Neural cell (in vitro differentiated cells): ENCODE data around the gene CCNDBP1. TPM values are rescaled to one million over a fixed set of nuclear protein-coding genes. Genes with fewer than 3 reads are reported as not detected.

Source experiments
- H2AFZ ChIP-seq: fragments of 200-600, 300-800 bp; sonication (generic), shearing (Covaris generic); 2 replicates; pipeline ENCODE4 v1.6.0; 2014; ENCODE audit warnings: low read depth, mild to moderate bottlenecking, antibody characterized with exemption, low read length, moderate library complexity
- H3F3A ChIP-seq: fragments of 200-600 bp; shearing (Covaris generic); 2 replicates; pipeline ENCODE4 v1.6.1; 2016; ENCODE audit warnings: mild to moderate bottlenecking, moderate library complexity, mixed read lengths, antibody characterized with exemption, low read length; ENCODE audit not compliant: insufficient read depth, poor library complexity, severe bottlenecking
- H3K27ac ChIP-seq: fragments of 200-600, 300-800 bp; sonication (generic), shearing (Covaris generic); 2 replicates; pipeline ENCODE4 v1.5.1; 2014; ENCODE audit warnings: mild to moderate bottlenecking, low read length, moderate library complexity
- H3K27me3 ChIP-seq: fragments of 300-800, 200-600 bp; sonication (generic), shearing (Covaris generic); 2 replicates; pipeline ENCODE4 v1.6.0; 2014; ENCODE audit warnings: mild to moderate bottlenecking, low read depth, low read length, moderate library complexity; ENCODE audit not compliant: insufficient read depth
- H3K36me3 ChIP-seq: fragments of 300-800, 200-600 bp; sonication (generic), shearing (Covaris generic); 2 replicates; pipeline ENCODE4 v1.5.1; 2014; ENCODE audit warnings: mild to moderate bottlenecking, antibody characterized with exemption, low read length, moderate library complexity; ENCODE audit not compliant: insufficient read depth
- H3K4me2 ChIP-seq: fragments of 300-800, 200-600 bp; sonication (generic), shearing (Covaris generic); 2 replicates; pipeline ENCODE4 v1.6.0; 2014; ENCODE audit warnings: mild to moderate bottlenecking, low read length
- H3K4me3 ChIP-seq: fragments of 300-800, 200-600 bp; sonication (generic), shearing (Covaris generic); 2 replicates; pipeline ENCODE4 v1.5.1; 2014; ENCODE audit warnings: mild to moderate bottlenecking, low read length, moderate library complexity
- H3K79me2 ChIP-seq: fragments of 200-600 bp; shearing (Covaris generic); replicated peaks from 2 replicates; pipeline ENCODE4 v1.6.0; 2014; ENCODE audit warnings: mild to moderate bottlenecking, low read length, moderate library complexity; ENCODE audit not compliant: insufficient read depth
- H3K9ac ChIP-seq: fragments of 300-800, 200-600 bp; sonication (generic), shearing (Covaris generic); 2 replicates; pipeline ENCODE4 v1.6.1; 2016; ENCODE audit warnings: mild to moderate bottlenecking, low read length, mixed read lengths
- H3K9me2 ChIP-seq: fragments of 200-600 bp; shearing (Covaris generic); 2 replicates; pipeline ENCODE4 v1.6.1; 2016; ENCODE audit warnings: mild to moderate bottlenecking, low read length, mixed read lengths; ENCODE audit not compliant: insufficient read depth
- H3K9me3 ChIP-seq: fragments of 200-600, 300-800 bp; sonication (generic), shearing (Covaris generic); 2 replicates; pipeline ENCODE4 v1.6.1; 2016; ENCODE audit warnings: mild to moderate bottlenecking, mixed run types, low read length, moderate library complexity, mixed read lengths
- H4K20me1 ChIP-seq: fragments of 200-600 bp; shearing (Covaris generic); 2 replicates; pipeline ENCODE4 v1.6.1; 2016; ENCODE audit warnings: mild to moderate bottlenecking, mixed run types; ENCODE audit not compliant: insufficient read depth
- CTCF ChIP-seq: fragments of 450-650 bp; IDR thresholded peaks from 2 replicates; pipeline ENCODE4 v1.5.1; 2014; ENCODE audit warnings: antibody characterized with exemption, mild to moderate bottlenecking, moderate library complexity; ENCODE audit not compliant: poor library complexity, severe bottlenecking
- EP300 ChIP-seq: fragments of 450-650 bp; conservative IDR thresholded peaks from 2 replicates; pipeline ENCODE4 v1.6.1; 2014; ENCODE audit warnings: antibody characterized with exemption, mild to moderate bottlenecking, moderate library complexity; ENCODE audit not compliant: poor library complexity, severe bottlenecking
- EZH2 ChIP-seq: fragments of 200-600, 300-800 bp; shearing (Covaris generic), sonication (generic); IDR thresholded peaks from 2 replicates; pipeline ENCODE4 v1.6.1; 2014; ENCODE audit warnings: antibody characterized with exemption, low read length, borderline replicate concordance, mild to moderate bottlenecking; ENCODE audit not compliant: insufficient read depth, poor library complexity, severe bottlenecking
- MXI1 ChIP-seq: fragments of 450-650 bp; conservative IDR thresholded peaks from 2 replicates; pipeline ENCODE4 v1.6.1; 2014; ENCODE audit warnings: antibody characterized with exemption, mild to moderate bottlenecking; ENCODE audit not compliant: poor library complexity, severe bottlenecking
- POLR2AphosphoS5 ChIP-seq: IDR thresholded peaks from 2 replicates; pipeline ENCODE4 v1.6.1; 2012
- RAD21 ChIP-seq: fragments of 450-650 bp; conservative IDR thresholded peaks from 2 replicates; pipeline ENCODE4 v1.6.1; 2014; ENCODE audit warnings: antibody characterized with exemption, mild to moderate bottlenecking, moderate library complexity
- SMC3 ChIP-seq: fragments of 450-650 bp; conservative IDR thresholded peaks from 2 replicates; pipeline ENCODE4 v1.6.1; 2014; ENCODE audit warnings: antibody characterized with exemption, mild to moderate bottlenecking, moderate library complexity; ENCODE audit not compliant: poor library complexity
- TAF1 ChIP-seq: IDR thresholded peaks from 2 replicates; pipeline ENCODE4 v1.6.1; 2012; ENCODE audit warnings: low read depth
- polyA plus RNA-seq: library from polyadenylated mRNA; depleted of rRNA; stranded (reverse); fragments of >200 nt; gene quantifications from 2 replicates; pipeline ENCODE4 v1.2.3, GENCODE V29; 2014
- TF ChIP-seq, protein P1 (sequence below): IDR thresholded peaks from 2 replicates; pipeline ENCODE4 v1.6.1; 2012; ENCODE audit warnings: borderline replicate concordance

The CCNDBP1 gene
- polyA plus RNA-seq, 1 donor from 2014 or later = 67.6 TPM

- Histone ChIP-seq H3K36me3 (no peaks in the 10 kb centered on the region), H3K4me3 (no peak overlapping the region), H3K79me2 (no peaks in the 10 kb centered on the region), H3K9me2 (no peaks in the 10 kb centered on the region), H4K20me1 (no peaks in the 10 kb centered on the region), H3K9me3 (no peaks in the 10 kb centered on the region), H3K4me2 (no peak overlapping the region), H3K27me3 (no peaks in the 10 kb centered on the region), H3F3A (no peaks in the 10 kb centered on the region), H3K9ac (no peak overlapping the region), H2AFZ (no peak overlapping the region), H3K27ac (no peak overlapping the region)
- TF ChIP-seq EP300 = no peak
- TF ChIP-seq MXI1 = no peak
- TF ChIP-seq TAF1 = no peak
- no peak for TF ChIP-seq EZH2
- TF ChIP-seq POLR2AphosphoS5 = no peak
- TF ChIP-seq, protein P1, sequence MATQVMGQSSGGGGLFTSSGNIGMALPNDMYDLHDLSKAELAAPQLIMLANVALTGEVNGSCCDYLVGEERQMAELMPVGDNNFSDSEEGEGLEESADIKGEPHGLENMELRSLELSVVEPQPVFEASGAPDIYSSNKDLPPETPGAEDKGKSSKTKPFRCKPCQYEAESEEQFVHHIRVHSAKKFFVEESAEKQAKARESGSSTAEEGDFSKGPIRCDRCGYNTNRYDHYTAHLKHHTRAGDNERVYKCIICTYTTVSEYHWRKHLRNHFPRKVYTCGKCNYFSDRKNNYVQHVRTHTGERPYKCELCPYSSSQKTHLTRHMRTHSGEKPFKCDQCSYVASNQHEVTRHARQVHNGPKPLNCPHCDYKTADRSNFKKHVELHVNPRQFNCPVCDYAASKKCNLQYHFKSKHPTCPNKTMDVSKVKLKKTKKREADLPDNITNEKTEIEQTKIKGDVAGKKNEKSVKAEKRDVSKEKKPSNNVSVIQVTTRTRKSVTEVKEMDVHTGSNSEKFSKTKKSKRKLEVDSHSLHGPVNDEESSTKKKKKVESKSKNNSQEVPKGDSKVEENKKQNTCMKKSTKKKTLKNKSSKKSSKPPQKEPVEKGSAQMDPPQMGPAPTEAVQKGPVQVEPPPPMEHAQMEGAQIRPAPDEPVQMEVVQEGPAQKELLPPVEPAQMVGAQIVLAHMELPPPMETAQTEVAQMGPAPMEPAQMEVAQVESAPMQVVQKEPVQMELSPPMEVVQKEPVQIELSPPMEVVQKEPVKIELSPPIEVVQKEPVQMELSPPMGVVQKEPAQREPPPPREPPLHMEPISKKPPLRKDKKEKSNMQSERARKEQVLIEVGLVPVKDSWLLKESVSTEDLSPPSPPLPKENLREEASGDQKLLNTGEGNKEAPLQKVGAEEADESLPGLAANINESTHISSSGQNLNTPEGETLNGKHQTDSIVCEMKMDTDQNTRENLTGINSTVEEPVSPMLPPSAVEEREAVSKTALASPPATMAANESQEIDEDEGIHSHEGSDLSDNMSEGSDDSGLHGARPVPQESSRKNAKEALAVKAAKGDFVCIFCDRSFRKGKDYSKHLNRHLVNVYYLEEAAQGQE = no peak
- TF ChIP-seq SMC3 = no peak
- TF ChIP-seq CTCF = no peak
Measured at GRCh38 chr15:43241100-43241499, 55.9 kb downstream of the CCNDBP1 start.

GRCh38 chr15:43242616-43243015 is 57.4 kb downstream of the CCNDBP1 start:
- no peaks in the 10 kb centered on the region for H3K79me2 ChIP-seq
- no peak overlapping the region for H2AFZ ChIP-seq
- no peaks in the 10 kb centered on the region for H3F3A ChIP-seq
- H3K4me2 ChIP-seq = no peak overlapping the region
- no peak overlapping the region for H3K4me3 ChIP-seq
- TF ChIP-seq CTCF (no peak), SMC3 (no peak), RAD21 (no peak), POLR2AphosphoS5 (no peak)
- no peak overlapping the region for H3K27ac ChIP-seq
- H3K36me3 ChIP-seq = no peaks in the 10 kb centered on the region
- H3K9me3 ChIP-seq = no peaks in the 10 kb centered on the region
- H4K20me1 ChIP-seq = no peaks in the 10 kb centered on the region
- H3K9me2 ChIP-seq = no peaks in the 10 kb centered on the region
- no peaks in the 10 kb centered on the region for H3K27me3 ChIP-seq
- H3K9ac ChIP-seq = no peak overlapping the region
